Activated CD8-positive, alpha-beta memory T cell treated with anti-CD3 and anti-CD28 coated beads, Interleukin-2, amount 50 U/mL, for 24 hours (primary cell): ENCODE results near the gene GAGE12J.
"Not testable (repeated sequence)": the region's sequence is repeated elsewhere in the genome, so short reads cannot be mapped to it uniquely, and the experiment has no call there.

ENCODE experiments used
- DNase-seq: peaks from one replicate; pipeline ENCODE4 v3.0.0-alpha.2; 2020; ENCODE audit errors: extremely low read depth

Gene GAGE12J

GRCh38 chrX:49310371-49310770 lies 11.5 kb upstream of the GAGE12J start:
- no peak for DNase-seq

- no peak for DNase-seq
These were observed 9.7 kb upstream of the GAGE12J start for GRCh38 chrX:49312176-49312575.

GRCh38 chrX:49316085-49316484 lies 5.8 kb upstream of the GAGE12J start:
- DNase-seq, result no peak

- not testable (repeated sequence) for DNase-seq
These were observed 429 bp downstream of the GAGE12J start for GRCh38 chrX:49322266-49322665.

- DNase-seq, result not testable (repeated sequence)
These were observed 1.9 kb downstream of the GAGE12J start for GRCh38 chrX:49323735-49324134.

- not testable (repeated sequence) for DNase-seq
These were observed 8.6 kb downstream of the GAGE12J start for GRCh38 chrX:49330421-49330820.

GRCh38 chrX:49331282-49331681 lies 9.4 kb downstream of the GAGE12J start, which contains the start of gene GAGE13:
Gene GAGE13, plus strand, starts transcription at chrX:49331582. Its CDS starts 1,156 bp downstream, at chrX:49332738.
- DNase-seq, result not testable (repeated sequence)

GRCh38 chrX:49331841-49332240 lies 10.0 kb downstream of the GAGE12J start:
- DNase-seq, result not testable (repeated sequence)

GRCh38 chrX:49341449-49341848 lies 19.6 kb downstream of the GAGE12J start:
- not testable (repeated sequence) for DNase-seq

- not testable (repeated sequence) for DNase-seq
These were observed 22.8 kb downstream of the GAGE12J start for GRCh38 chrX:49344496-49345175.

GRCh38 chrX:49345402-49345801 lies 23.6 kb downstream of the GAGE12J start:
- not testable (repeated sequence) for DNase-seq

- not testable (repeated sequence) for DNase-seq
These were observed 24.3 kb downstream of the GAGE12J start for GRCh38 chrX:49346150-49346549.
